ENCODE data around the gene BICD1. TPM values are rescaled to one million over a fixed set of nuclear protein-coding genes. Genes with fewer than 3 reads are reported as not detected.

Gene BICD1
- total RNA-seq, 1 donor from 2014 or later: 87.9 TPM

GRCh38 chr12:32146074-32146873 lies 39.6 kb downstream of the BICD1 start:
- Mint-ChIP-seq H3K9me3 (ENCODE audit: unreplicated experiment) (no peaks in the 10 kb centered on the region), H3K27ac (ENCODE audit: unreplicated experiment) (no peak overlapping the region), H3K36me3 (ENCODE audit: low read depth, unreplicated experiment) (peaks cover 14% of the 10 kb centered on the region), H3K4me3 (ENCODE audit: unreplicated experiment) (no peak overlapping the region), H3K4me1 (ENCODE audit: unreplicated experiment) (peaks cover 10% of the 10 kb centered on the region), H3K27me3 (ENCODE audit: unreplicated experiment) (no peaks in the 10 kb centered on the region)
- TF ChIP-seq, protein P1, sequence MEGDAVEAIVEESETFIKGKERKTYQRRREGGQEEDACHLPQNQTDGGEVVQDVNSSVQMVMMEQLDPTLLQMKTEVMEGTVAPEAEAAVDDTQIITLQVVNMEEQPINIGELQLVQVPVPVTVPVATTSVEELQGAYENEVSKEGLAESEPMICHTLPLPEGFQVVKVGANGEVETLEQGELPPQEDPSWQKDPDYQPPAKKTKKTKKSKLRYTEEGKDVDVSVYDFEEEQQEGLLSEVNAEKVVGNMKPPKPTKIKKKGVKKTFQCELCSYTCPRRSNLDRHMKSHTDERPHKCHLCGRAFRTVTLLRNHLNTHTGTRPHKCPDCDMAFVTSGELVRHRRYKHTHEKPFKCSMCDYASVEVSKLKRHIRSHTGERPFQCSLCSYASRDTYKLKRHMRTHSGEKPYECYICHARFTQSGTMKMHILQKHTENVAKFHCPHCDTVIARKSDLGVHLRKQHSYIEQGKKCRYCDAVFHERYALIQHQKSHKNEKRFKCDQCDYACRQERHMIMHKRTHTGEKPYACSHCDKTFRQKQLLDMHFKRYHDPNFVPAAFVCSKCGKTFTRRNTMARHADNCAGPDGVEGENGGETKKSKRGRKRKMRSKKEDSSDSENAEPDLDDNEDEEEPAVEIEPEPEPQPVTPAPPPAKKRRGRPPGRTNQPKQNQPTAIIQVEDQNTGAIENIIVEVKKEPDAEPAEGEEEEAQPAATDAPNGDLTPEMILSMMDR (IDR thresholded peaks at IDR 0.05; ENCODE audit: unreplicated experiment): no peak
- DNase-seq (ENCODE audit: low spot score): no peak

DNA sequence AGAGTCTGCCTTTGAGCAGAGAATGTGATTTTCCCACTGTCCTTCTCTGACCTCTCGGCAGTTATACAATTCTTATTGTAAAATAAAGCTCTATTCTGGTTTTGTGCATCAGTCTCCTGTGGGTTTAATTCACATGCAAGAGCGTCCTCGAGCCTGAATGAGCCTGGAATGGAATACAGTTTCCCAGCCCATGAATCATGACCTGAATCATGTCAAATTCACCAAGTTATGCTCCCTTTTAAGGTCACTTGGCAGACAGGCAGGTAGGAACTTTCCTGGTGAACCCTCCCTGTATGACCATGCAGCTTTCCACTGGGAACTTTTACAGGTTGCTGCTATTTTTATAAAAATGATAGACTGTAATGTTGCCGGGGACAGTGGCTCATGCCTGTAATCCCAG lies 41.7 kb downstream of the BICD1 start:
- Mint-ChIP-seq H3K27ac (ENCODE audit: unreplicated experiment) (no peak overlapping the region), H3K4me1 (ENCODE audit: unreplicated experiment) (no peaks in the 10 kb centered on the region), H3K27me3 (ENCODE audit: unreplicated experiment) (no peaks in the 10 kb centered on the region), H3K4me3 (ENCODE audit: unreplicated experiment) (no peak overlapping the region), H3K9me3 (ENCODE audit: unreplicated experiment) (no peaks in the 10 kb centered on the region), H3K36me3 (ENCODE audit: low read depth, unreplicated experiment) (peaks cover 17% of the 10 kb centered on the region)
- no peak for DNase-seq (ENCODE audit: low spot score)
- TF ChIP-seq, protein P1 (IDR thresholded peaks at IDR 0.05; ENCODE audit: unreplicated experiment): no peak

GRCh38 chr12:32149489-32149888 lies 42.8 kb downstream of the BICD1 start:
- Mint-ChIP-seq H3K9me3 (ENCODE audit: unreplicated experiment) (no peaks in the 10 kb centered on the region), H3K4me1 (ENCODE audit: unreplicated experiment) (no peaks in the 10 kb centered on the region), H3K27ac (ENCODE audit: unreplicated experiment) (no peak overlapping the region), H3K36me3 (ENCODE audit: low read depth, unreplicated experiment) (peaks cover 17% of the 10 kb centered on the region), H3K27me3 (ENCODE audit: unreplicated experiment) (no peaks in the 10 kb centered on the region), H3K4me3 (ENCODE audit: unreplicated experiment) (no peak overlapping the region)
- DNase-seq (ENCODE audit: low spot score): no peak
- TF ChIP-seq, protein P1 (IDR thresholded peaks at IDR 0.05; ENCODE audit: unreplicated experiment): no peak

- Mint-ChIP-seq H3K9me3 (ENCODE audit: unreplicated experiment) (no peaks in the 10 kb centered on the region), H3K27ac (ENCODE audit: unreplicated experiment) (no peak overlapping the region), H3K4me1 (ENCODE audit: unreplicated experiment) (no peaks in the 10 kb centered on the region), H3K27me3 (ENCODE audit: unreplicated experiment) (no peaks in the 10 kb centered on the region), H3K4me3 (ENCODE audit: unreplicated experiment) (no peak overlapping the region), H3K36me3 (ENCODE audit: low read depth, unreplicated experiment) (peaks cover 17% of the 10 kb centered on the region)
- TF ChIP-seq, protein P1 (IDR thresholded peaks at IDR 0.05; ENCODE audit: unreplicated experiment): no peak
- no peak for DNase-seq (ENCODE audit: low spot score)
Observed at GRCh38 chr12:32151086-32151485, 44.4 kb downstream of the BICD1 start.

DNA sequence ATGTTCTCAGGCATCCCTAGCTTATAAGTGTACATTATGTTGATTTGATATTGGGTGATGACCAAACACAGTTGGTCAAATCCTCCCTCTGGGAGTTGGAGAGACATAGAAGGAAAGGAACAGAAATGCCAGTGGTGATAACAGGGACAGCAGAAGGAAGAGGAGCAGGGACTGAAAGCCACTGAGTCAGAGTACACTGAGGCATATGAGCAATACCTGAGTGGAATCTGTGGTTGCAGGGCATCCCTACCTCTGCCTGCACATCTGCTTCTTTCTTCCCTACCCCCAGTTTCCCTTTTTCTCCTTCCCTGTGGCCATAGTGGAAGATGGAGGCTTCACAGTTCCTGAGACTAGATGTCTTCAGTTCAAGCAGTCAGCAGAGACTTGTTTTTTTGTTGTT lies 44.9 kb downstream of the BICD1 start:
- Mint-ChIP-seq H3K4me1 (ENCODE audit: unreplicated experiment) (no peaks in the 10 kb centered on the region), H3K27me3 (ENCODE audit: unreplicated experiment) (no peaks in the 10 kb centered on the region), H3K36me3 (ENCODE audit: low read depth, unreplicated experiment) (peaks cover 17% of the 10 kb centered on the region), H3K4me3 (ENCODE audit: unreplicated experiment) (no peak overlapping the region), H3K9me3 (ENCODE audit: unreplicated experiment) (no peaks in the 10 kb centered on the region), H3K27ac (ENCODE audit: unreplicated experiment) (no peak overlapping the region)
- no peak for DNase-seq (ENCODE audit: low spot score)
- TF ChIP-seq, protein P1 (IDR thresholded peaks at IDR 0.05; ENCODE audit: unreplicated experiment): no peak

All from endothelial cell (in vitro differentiated cells).